Measurements from ENCODE around the gene UPP1.
"Not testable (repeated sequence)": the region's sequence is repeated elsewhere in the genome, so short reads cannot be mapped to it uniquely, and the experiment has no call there.

Gene UPP1

GRCh38 chr7:48089046-48090003 lies at the start of gene UPP1:
Gene UPP1 (plus strand): TSS chr7:48089265. CDS start chr7:48094784, 5,519 bp downstream.
- DNase-seq = no peak

GRCh38 chr7:48040944-48041652 lies 48.0 kb upstream of the UPP1 start:
- DNase-seq = no peak

- no peak for DNase-seq
Measured at GRCh38 chr7:48041653-48041970, 47.5 kb upstream of the UPP1 start.

GRCh38 chr7:48042216-48042615 lies 46.8 kb upstream of the UPP1 start:
- DNase-seq = no peak

GRCh38 chr7:48042636-48043035 lies 46.4 kb upstream of the UPP1 start:
- DNase-seq = no peak

GRCh38 chr7:48045195-48045765 lies 43.8 kb upstream of the UPP1 start:
- DNase-seq = no peak

GRCh38 chr7:48046458-48046857 lies 42.6 kb upstream of the UPP1 start:
- no peak for DNase-seq

GRCh38 chr7:48048113-48048512 lies 41.0 kb upstream of the UPP1 start:
- DNase-seq = no peak

- no peak for DNase-seq
Measured at GRCh38 chr7:48049850-48050249, 39.2 kb upstream of the UPP1 start.

- no peak for DNase-seq
Measured at GRCh38 chr7:48052748-48053147, 36.3 kb upstream of the UPP1 start.

GRCh38 chr7:48053736-48054135 lies 35.3 kb upstream of the UPP1 start:
- no peak for DNase-seq

- DNase-seq = no peak
Measured at GRCh38 chr7:48058990-48059389, 30.1 kb upstream of the UPP1 start.

- DNase-seq = no peak
Measured at GRCh38 chr7:48059706-48060105, 29.4 kb upstream of the UPP1 start.

- DNase-seq = no peak
Measured at GRCh38 chr7:48063985-48064384, 25.1 kb upstream of the UPP1 start.

- DNase-seq = no peak
Measured at GRCh38 chr7:48067475-48067874, 21.6 kb upstream of the UPP1 start.

- no peak for DNase-seq
Measured at GRCh38 chr7:48074204-48074654, 14.8 kb upstream of the UPP1 start.

GRCh38 chr7:48077423-48077822 lies 11.6 kb upstream of the UPP1 start:
- no peak for DNase-seq

- DNase-seq = no peak
Measured at GRCh38 chr7:48078470-48078869, 10.6 kb upstream of the UPP1 start.

GRCh38 chr7:48082378-48082777 lies 6.7 kb upstream of the UPP1 start:
- not testable (repeated sequence) for DNase-seq

GRCh38 chr7:48083114-48083830 lies 5.8 kb upstream of the UPP1 start:
- no peak for DNase-seq

GRCh38 chr7:48084727-48085432 lies 4.2 kb upstream of the UPP1 start:
- no peak for DNase-seq

GRCh38 chr7:48085433-48085791 lies 3.7 kb upstream of the UPP1 start:
- DNase-seq = no peak

GRCh38 chr7:48085942-48086341 lies 3.1 kb upstream of the UPP1 start:
- DNase-seq = no peak

Measured in cerebellar nuclear complex (tissue), 1 donor.